Gastrocnemius medialis (tissue), 4 donors: ENCODE measurements around the gene EEF1A2.

Source experiments
- POLR2A ChIP-seq, 2 donors: fragments of 450-650 bp; IDR thresholded peaks; one replicate each; pipeline ENCODE4 v1.6.1; 2017; ENCODE audit warnings: antibody characterized with exemption in 2 of 2, mild to moderate bottlenecking in 2 of 2, moderate library complexity in 2 of 2
- TF ChIP-seq, protein P1 (sequence below), 5 experiments: fragments of 450-650 bp in 3 of 5; fragments of 200-600 bp in 2 of 5; sonication (generic) in 2 of 5; IDR thresholded peaks in 4 of 5; conservative IDR thresholded peaks in 1 of 5; 1 replicate in 4 of 5; 2 replicates in 1 of 5; pipeline ENCODE4 v1.5.1; 2016 to 2019; ENCODE audit warnings: antibody characterized with exemption in 5 of 5, mild to moderate bottlenecking in 3 of 5, moderate library complexity in 3 of 5

DNA sequence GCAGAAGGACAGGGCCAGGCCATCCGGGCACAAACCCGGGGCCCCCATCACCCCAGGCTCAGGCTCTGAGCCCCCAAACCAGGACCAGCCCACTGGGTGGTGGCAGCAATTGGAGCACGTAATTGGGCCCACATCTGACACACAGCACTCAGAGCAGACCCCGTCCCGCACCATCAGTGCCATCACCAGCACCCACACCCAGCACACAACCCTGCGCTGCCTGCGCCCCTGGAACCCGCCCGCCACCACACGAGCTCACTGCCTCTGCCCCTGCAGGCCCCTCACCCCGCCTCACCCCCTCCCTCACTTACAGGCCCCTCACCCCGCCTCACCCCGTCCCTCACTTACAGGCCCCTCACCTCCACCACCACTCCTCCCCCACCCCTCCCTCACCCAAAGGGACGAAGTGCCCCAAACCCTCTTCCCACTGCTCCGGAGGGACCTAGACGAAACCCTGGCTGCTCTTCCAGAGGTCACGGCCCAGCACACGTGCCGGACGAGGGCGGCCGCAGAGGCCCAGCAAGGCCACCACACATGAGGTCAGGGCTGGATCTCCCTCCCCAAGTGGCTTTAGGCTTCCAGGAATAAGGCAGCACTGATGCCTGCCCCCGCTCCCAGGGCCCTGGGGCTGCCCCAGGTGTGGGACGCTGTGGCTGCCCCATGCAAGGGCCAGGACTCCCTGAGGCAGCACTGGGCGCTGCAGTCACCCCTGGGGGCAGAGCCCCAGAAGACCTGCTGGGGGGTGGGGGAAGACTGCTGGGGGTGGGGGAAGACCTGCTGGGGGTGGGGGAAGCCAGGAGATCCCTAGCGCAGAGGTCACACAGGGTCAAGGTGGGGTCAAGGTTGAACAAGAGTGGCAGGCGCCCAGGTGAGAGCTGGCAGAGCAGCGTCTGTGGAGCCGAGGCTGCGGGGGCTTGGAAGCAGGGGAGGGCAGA is 48.8 kb downstream of the EEF1A2 start:
- TF ChIP-seq POLR2A (IDR thresholded peaks at IDR 0.05), result no peak
- TF ChIP-seq, protein P1, sequence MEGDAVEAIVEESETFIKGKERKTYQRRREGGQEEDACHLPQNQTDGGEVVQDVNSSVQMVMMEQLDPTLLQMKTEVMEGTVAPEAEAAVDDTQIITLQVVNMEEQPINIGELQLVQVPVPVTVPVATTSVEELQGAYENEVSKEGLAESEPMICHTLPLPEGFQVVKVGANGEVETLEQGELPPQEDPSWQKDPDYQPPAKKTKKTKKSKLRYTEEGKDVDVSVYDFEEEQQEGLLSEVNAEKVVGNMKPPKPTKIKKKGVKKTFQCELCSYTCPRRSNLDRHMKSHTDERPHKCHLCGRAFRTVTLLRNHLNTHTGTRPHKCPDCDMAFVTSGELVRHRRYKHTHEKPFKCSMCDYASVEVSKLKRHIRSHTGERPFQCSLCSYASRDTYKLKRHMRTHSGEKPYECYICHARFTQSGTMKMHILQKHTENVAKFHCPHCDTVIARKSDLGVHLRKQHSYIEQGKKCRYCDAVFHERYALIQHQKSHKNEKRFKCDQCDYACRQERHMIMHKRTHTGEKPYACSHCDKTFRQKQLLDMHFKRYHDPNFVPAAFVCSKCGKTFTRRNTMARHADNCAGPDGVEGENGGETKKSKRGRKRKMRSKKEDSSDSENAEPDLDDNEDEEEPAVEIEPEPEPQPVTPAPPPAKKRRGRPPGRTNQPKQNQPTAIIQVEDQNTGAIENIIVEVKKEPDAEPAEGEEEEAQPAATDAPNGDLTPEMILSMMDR (IDR thresholded peaks at IDR 0.05 in 4 of 5, conservative IDR thresholded peaks at IDR 0.05 in 1 of 5), result no peak
